Right lobe of liver (tissue), 6 donors: ENCODE data around the gene DENND6A. TPM values are rescaled to one million over a fixed set of nuclear protein-coding genes. Genes with fewer than 3 reads are reported as not detected.

Experiments used
- ATAC-seq, 4 donors: fragments of 200-7000 bp; cut with Tn5 transposase; one replicate each; pipeline ENCODE4 v1.9.1; 2020; ENCODE audit warnings: mild to moderate bottlenecking in 4 of 4, moderate library complexity in 4 of 4
- DNase-seq, 3 donors: peaks; one replicate each; pipeline ENCODE4 v3.0.0-alpha.2; 2020
- H3K27ac ChIP-seq, 3 donors: fragments of 200-600 bp; one replicate each; pipeline ENCODE4 v1.8.0; 2022
- H3K27me3 ChIP-seq, 2 donors: fragments of 200-600 bp; one replicate each; pipeline ENCODE4 v1.8.0; 2022
- H3K36me3 ChIP-seq, 4 donors: fragments of 200-600 bp; sonication (generic) in 1 of 4; one replicate each; pipeline versions ENCODE4 v1.5.1 to v1.8.0; 2017 to 2022; ENCODE audit warnings: control low read depth in 1 of 4
- H3K4me1 ChIP-seq, 4 donors: fragments of 200-600 bp; sonication (generic) in 1 of 4; one replicate each; pipeline versions ENCODE4 v1.5.1 to v1.8.0; 2017 to 2022; ENCODE audit warnings: control low read depth in 1 of 4
- H3K4me3 ChIP-seq, 3 donors: fragments of 200-600 bp; one replicate each; pipeline ENCODE4 v1.8.0; 2022
- H3K9me3 ChIP-seq, 4 donors: fragments of 200-600 bp; sonication (generic) in 1 of 4; one replicate each; pipeline versions ENCODE4 v1.5.1 to v1.8.0; 2017 to 2022; ENCODE audit warnings: control low read depth in 1 of 4
- POLR2A ChIP-seq: fragments of 450-650 bp; IDR thresholded peaks from one replicate; pipeline ENCODE4 v1.6.1; 2017; ENCODE audit warnings: antibody characterized with exemption, mild to moderate bottlenecking
- WGBS: methylation state at CpG from one replicate; pipeline ENCODE4 v1.1.6; 2018; ENCODE audit warnings: low coverage, low lambda C conversion rate; ENCODE audit not compliant: insufficient coverage; ENCODE audit errors: missing lambda C conversion rate; 5-methylcytosine and 5-hydroxymethylcytosine counted together
- intact Hi-C, 2 donors: fragments of 100-400 bp; cut with DNase I; formaldehyde crosslinking; loops; one replicate each; pipeline versions ENCODE4 v1.11.2 to v1.14.1; 2022
- total RNA-seq, 6 experiments: library from RNA; depleted of rRNA in 2 of 6; stranded (reverse); fragments of >200 nt in 2 of 6; fragmentation: NEBNext Ultra II Directional in 3 of 6; extraction: Animal tissue kit (Norgen Biotek cat#: 25700) in 3 of 6; gene quantifications; one replicate each; pipeline versions ENCODE4 v1.1.0 to v1.2.4, GENCODE V29; 2016 to 2023
- TF ChIP-seq, protein P1 (sequence below), 4 donors: fragments of 200-600 bp in 3 of 4; fragments of 450-650 bp in 1 of 4; IDR thresholded peaks; one replicate each; pipeline versions ENCODE4 v1.5.1 to v1.8.0; 2016 to 2022; ENCODE audit warnings: antibody characterized with exemption in 4 of 4, mild to moderate bottlenecking in 2 of 4
- donor health status: DM: no; HTN: yes; CAD: no.
- donor health status: DM: no; HTN: no; CAD: no.
- donor health status: DM: no; HTN: no; CAD: no.
- donor health status: DM: no; HTN: yes; CAD: no.
- donor health status: DM: no; HTN: yes; CAD: no.

The DENND6A gene
- total RNA-seq, 6 experiments from 2014 or later, result 5.5 to 11.0 (median 9.2) TPM

DNA sequence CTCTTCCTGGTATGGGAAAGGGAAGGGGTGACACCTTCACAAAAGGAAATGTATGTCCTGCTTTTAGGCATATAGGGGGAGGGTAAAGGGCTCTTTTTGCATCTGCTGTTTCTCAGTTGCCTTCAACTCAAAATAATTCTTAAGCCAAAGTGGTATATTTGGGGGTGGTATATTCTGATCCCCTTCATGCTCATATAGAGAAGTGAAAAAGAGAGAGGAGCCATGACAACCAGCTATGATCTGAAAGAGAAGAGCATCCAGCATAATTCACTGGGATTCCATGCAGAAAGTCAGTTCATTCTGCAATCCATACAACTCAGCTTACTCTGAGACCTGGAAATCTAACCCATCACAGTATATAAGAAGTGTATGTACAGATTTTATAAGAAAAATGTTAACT is 22.3 kb downstream of the DENND6A start:
- Histone ChIP-seq H3K4me3 (no peak overlapping the region), H3K36me3 (peaks cover 0 to 6% (median under 1%) of the 10 kb centered on the region in 4 donors), H3K4me1 (peaks cover 0 to 5% (median 0%) of the 10 kb centered on the region in 4 donors), H3K27me3 (no peaks in the 10 kb centered on the region), H3K9me3 (no peaks in the 10 kb centered on the region), H3K27ac (no peak overlapping the region)
- TF ChIP-seq, protein P1, sequence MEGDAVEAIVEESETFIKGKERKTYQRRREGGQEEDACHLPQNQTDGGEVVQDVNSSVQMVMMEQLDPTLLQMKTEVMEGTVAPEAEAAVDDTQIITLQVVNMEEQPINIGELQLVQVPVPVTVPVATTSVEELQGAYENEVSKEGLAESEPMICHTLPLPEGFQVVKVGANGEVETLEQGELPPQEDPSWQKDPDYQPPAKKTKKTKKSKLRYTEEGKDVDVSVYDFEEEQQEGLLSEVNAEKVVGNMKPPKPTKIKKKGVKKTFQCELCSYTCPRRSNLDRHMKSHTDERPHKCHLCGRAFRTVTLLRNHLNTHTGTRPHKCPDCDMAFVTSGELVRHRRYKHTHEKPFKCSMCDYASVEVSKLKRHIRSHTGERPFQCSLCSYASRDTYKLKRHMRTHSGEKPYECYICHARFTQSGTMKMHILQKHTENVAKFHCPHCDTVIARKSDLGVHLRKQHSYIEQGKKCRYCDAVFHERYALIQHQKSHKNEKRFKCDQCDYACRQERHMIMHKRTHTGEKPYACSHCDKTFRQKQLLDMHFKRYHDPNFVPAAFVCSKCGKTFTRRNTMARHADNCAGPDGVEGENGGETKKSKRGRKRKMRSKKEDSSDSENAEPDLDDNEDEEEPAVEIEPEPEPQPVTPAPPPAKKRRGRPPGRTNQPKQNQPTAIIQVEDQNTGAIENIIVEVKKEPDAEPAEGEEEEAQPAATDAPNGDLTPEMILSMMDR (IDR thresholded peaks at IDR 0.05), result no peak
- no peak for TF ChIP-seq POLR2A
- DNase-seq (no peak), ATAC-seq (no peak)
- intact Hi-C loops, result no loop called here

DNA sequence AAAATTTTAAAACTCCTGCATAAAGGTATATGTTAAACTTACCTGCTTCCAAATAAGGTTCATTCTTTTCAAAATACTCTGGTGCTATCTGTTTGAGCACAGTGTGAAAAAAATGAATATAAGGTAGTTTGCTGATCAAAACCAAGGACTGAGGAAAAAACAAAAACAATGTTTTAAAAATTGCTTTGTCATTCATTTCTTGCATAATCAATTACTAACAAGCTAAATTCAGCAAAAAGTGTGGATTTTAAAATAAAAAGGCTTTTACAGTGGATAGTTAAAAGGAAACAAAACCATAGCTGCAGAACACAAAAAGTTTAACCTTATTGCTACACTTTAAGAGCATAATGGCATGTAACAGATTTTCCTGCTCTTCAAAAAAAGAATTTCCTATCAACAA is 31.5 kb downstream of the DENND6A start:
- DNase-seq (no peak), ATAC-seq (no peak)
- no peak for TF ChIP-seq POLR2A
- TF ChIP-seq, protein P1 (IDR thresholded peaks at IDR 0.05), result no peak
- intact Hi-C loops, result no loop called here
- H3K27ac ChIP-seq, result no peak overlapping the region
- H3K4me1 ChIP-seq, result peaks cover 0 to 6% (median 0%) of the 10 kb centered on the region in 4 donors
- H3K4me3 ChIP-seq, result no peak overlapping the region
- no peaks in the 10 kb centered on the region for H3K9me3 ChIP-seq
- H3K36me3 ChIP-seq, result peaks cover 0 to 42% (median 4%) of the 10 kb centered on the region in 4 donors
- H3K27me3 ChIP-seq, result no peaks in the 10 kb centered on the region

DNA sequence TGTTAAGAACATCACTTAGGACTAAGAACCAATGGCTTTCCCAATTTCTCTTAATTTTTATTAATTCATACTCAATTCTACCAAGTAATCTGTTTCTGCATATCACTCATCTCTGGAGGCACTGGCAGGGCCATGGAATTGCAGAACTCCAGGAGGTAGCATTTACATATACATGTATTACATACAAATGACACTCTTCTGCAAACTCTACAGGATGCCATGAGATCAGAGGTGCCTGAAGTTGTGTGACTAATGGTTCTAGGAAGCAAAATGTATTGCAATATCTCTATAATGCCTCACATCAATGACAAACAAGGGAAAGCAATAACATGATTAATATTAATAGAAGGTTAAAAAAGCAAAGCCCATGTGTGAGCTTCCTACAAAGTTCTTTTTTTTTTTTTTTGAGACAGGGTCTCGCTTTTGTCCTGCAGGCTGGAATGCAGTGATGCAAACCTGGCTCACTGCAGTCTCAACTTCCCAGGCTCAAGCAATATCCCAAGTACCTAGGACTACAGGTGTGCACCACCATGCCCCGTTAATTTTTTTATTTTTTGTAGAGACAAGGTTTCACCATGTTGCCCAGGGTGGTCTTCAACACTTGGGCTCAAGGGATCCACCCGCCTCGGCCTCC is 33.0 kb downstream of the DENND6A start:
- no peak for TF ChIP-seq POLR2A
- TF ChIP-seq, protein P1 (IDR thresholded peaks at IDR 0.05), result no peak
- Histone ChIP-seq H3K27ac (no peak overlapping the region), H3K36me3 (peaks cover 0 to 31% (median under 1%) of the 10 kb centered on the region in 4 donors), H3K4me1 (peaks cover 0 to 6% (median 0%) of the 10 kb centered on the region in 4 donors), H3K9me3 (no peaks in the 10 kb centered on the region), H3K4me3 (no peak overlapping the region), H3K27me3 (no peaks in the 10 kb centered on the region)
- DNase-seq, result no peak
- ATAC-seq, result no peak
- intact Hi-C loops, result no loop called here
- 90% methylated on average over 4 of the region's 4 CpGs for WGBS

DNA sequence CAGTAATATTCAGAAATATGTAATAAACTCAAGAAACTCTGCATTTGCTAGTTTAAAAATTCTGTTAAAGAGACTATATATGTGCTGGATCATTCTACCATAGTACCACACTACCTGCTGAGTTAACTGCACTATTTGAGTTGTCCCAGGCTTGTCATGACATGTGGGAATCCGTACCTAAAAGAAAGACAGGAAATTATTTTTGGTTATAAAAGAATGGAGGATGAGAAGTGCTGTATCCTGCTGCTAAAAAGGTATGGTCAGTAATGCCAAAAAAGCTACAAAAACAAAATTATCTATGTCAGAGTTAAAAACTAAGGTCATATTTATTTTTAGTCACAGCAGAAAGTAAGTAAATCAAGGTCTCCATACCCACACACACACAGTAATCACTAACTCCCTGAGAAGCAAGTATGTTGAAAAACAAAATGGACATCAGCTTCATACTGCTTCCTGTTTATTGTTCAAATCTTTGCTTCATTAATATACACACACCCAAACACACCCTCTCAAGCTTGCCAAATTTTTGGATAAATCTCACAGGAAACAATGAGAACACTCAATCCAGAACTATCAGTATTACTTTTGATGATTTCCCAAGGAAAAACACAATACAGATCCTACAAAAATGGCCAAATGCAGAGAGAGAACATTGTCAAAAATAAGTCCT is 33.7 kb downstream of the DENND6A start:
- H3K36me3 ChIP-seq, result peaks cover 0 to 31% (median 0%) of the 10 kb centered on the region in 4 donors
- no peaks in the 10 kb centered on the region for H3K9me3 ChIP-seq
- intact Hi-C loops, result no loop called here
- peak in 1 of 4 donors; percentile 26 for ATAC-seq
- no peak overlapping the region for H3K27ac ChIP-seq
- H3K27me3 ChIP-seq, result no peaks in the 10 kb centered on the region
- TF ChIP-seq, protein P1 (IDR thresholded peaks at IDR 0.05), result no peak
- no peak for TF ChIP-seq POLR2A
- H3K4me3 ChIP-seq, result no peak overlapping the region
- H3K4me1 ChIP-seq, result peaks cover 0 to 6% (median 0%) of the 10 kb centered on the region in 4 donors
- DNase-seq, result no peak
- 75% methylated on average over 1 of the region's 1 CpG for WGBS
